ENCODE measurements around the gene PODNL1.
"Not testable (repeated sequence)": the region's sequence is repeated elsewhere in the genome, so short reads cannot be mapped to it uniquely, and the experiment has no call there.

Gene PODNL1

DNA sequence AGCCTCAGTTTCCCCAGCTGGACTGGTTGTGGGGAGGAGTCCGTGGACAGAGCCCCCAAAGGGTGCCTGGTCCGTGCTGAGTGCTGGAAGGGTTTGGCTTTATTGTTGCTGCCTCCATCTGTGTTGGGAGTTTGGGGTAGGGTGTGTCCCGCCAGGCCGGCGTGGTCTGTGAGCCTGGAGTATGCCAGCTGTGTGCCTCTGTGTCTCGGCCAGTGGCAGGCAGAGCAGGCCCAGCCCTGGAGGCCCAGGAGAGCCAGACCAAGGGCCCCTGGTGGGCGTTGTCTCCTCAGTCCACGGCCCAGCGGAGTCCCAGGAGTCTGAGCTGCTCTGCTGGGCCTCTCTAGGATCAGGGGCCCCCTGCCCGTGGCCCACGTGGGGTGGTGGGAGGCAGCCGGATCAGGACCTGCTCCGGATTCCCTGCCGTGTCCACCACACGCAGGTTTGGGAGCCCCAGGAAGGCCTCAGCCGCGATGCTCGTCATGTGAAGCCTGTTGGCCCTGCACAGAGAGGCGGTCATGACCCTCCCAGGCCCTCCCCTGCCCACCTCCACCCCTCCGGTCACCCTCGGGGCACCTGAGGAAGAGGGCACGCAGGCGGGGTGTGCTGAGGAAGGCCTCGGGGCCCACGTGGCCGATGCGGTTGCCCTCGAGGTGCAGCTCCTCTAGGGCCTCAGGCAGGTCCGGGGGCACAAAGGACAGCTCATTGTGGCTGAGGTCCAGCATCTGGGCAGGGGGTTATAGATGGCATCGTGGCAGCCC, 6.6 kb downstream of the PODNL1 start:
- no peak overlapping the region for H3K4me2 ChIP-seq (ENCODE audit: low read length)
- no peak overlapping the region for H3K9ac ChIP-seq (ENCODE audit: low read depth, low read length)
- peaks cover 4% of the 10 kb centered on the region for H3K27me3 ChIP-seq (ENCODE audit: control insufficient read depth, insufficient read depth, low read length)
- H3K4me1 ChIP-seq (ENCODE audit: control insufficient read depth, insufficient read depth, low read length): no peaks in the 10 kb centered on the region
- no peak overlapping the region for H3K4me3 ChIP-seq (ENCODE audit: low read length)
- peaks cover 17% of the 10 kb centered on the region for H3K36me3 ChIP-seq (ENCODE audit: insufficient read depth, low read length)
- H3K9me3 ChIP-seq (replicated peaks; ENCODE audit: low read length): no peaks in the 10 kb centered on the region

DNA sequence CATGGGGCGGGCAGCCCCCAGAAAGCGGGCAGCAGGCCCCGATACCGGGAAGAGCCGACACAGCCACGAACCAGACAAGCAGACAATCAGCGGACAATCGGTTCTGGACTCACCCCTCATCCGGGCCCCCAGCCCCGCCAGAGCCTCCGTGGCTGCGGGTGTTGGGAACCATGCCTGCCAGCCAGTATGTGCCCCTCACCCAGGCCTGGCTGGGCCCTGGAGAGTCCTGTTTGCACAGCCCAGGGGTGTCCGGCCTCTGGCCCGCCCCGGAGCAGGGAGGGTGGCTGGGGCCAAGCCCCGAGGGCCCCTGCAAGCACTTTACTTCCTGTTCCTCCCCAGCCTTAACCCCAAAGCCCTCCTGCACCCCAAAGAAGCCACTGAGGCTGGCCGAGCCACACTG, 7.8 kb downstream of the PODNL1 start:
- Histone ChIP-seq H3K4me2 (ENCODE audit: low read length) (no peak overlapping the region), H3K9me3 (replicated peaks; ENCODE audit: low read length) (no peaks in the 10 kb centered on the region), H3K36me3 (ENCODE audit: insufficient read depth, low read length) (peaks cover 17% of the 10 kb centered on the region), H3K4me1 (ENCODE audit: control insufficient read depth, insufficient read depth, low read length) (no peaks in the 10 kb centered on the region), H3K27me3 (ENCODE audit: control insufficient read depth, insufficient read depth, low read length) (peaks cover 4% of the 10 kb centered on the region), H3K9ac (ENCODE audit: low read depth, low read length) (no peak overlapping the region), H3K4me3 (ENCODE audit: low read length) (no peak overlapping the region)

DNA sequence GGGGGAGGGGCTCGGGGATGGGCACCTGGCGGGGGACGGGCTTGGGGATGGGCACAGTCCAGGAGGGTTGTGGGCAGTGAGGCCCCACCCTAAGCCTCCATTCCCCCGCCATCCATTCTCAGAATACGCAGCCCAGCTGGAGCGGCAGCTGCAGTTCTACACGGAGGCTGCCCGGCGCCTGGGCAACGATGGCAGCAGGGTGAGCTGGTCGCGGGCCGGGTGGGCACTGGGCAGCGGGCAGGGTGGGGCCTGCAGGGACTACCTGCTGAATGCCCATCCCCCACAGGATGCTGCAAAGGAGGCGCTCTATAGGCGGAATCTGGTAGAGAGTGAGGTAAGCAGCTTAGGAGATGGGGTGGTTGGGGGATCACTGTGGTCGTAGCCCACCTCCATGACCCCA, 8.3 kb downstream of the PODNL1 start:
- H3K4me3 ChIP-seq (ENCODE audit: low read length): no peak overlapping the region
- peaks cover 17% of the 10 kb centered on the region for H3K36me3 ChIP-seq (ENCODE audit: insufficient read depth, low read length)
- peaks cover 4% of the 10 kb centered on the region for H3K27me3 ChIP-seq (ENCODE audit: control insufficient read depth, insufficient read depth, low read length)
- no peak overlapping the region for H3K9ac ChIP-seq (ENCODE audit: low read depth, low read length)
- no peaks in the 10 kb centered on the region for H3K9me3 ChIP-seq (replicated peaks; ENCODE audit: low read length)
- H3K4me1 ChIP-seq (ENCODE audit: control insufficient read depth, insufficient read depth, low read length): no peaks in the 10 kb centered on the region
- H3K4me2 ChIP-seq (ENCODE audit: low read length): no peak overlapping the region

DNA sequence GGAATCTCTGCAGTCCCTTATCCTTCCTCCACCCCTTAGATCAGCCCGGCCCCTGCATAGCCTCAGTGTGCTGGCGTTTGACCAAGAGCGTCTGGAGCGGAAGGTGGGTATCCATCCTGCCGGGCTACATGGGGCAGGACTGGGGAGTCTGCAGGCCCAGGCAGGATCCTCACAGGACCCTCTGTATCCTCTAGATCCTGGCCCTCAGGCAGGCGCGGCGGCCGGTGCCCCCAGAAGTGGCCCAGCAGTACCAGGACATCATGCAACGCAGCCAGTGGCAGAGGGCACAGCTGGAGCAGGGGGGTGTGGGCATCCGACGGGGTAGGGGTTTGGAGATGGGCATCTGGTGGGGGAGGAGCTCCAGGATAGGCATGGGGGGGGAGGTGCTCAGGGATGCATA, 8.9 kb downstream of the PODNL1 start:
- H3K4me3 ChIP-seq (ENCODE audit: low read length): no peak overlapping the region
- peaks cover 4% of the 10 kb centered on the region for H3K27me3 ChIP-seq (ENCODE audit: control insufficient read depth, insufficient read depth, low read length)
- no peak overlapping the region for H3K4me2 ChIP-seq (ENCODE audit: low read length)
- H3K9me3 ChIP-seq (replicated peaks; ENCODE audit: low read length): no peaks in the 10 kb centered on the region
- no peak overlapping the region for H3K9ac ChIP-seq (ENCODE audit: low read depth, low read length)
- peaks cover 17% of the 10 kb centered on the region for H3K36me3 ChIP-seq (ENCODE audit: insufficient read depth, low read length)
- no peaks in the 10 kb centered on the region for H3K4me1 ChIP-seq (ENCODE audit: control insufficient read depth, insufficient read depth, low read length)

DNA sequence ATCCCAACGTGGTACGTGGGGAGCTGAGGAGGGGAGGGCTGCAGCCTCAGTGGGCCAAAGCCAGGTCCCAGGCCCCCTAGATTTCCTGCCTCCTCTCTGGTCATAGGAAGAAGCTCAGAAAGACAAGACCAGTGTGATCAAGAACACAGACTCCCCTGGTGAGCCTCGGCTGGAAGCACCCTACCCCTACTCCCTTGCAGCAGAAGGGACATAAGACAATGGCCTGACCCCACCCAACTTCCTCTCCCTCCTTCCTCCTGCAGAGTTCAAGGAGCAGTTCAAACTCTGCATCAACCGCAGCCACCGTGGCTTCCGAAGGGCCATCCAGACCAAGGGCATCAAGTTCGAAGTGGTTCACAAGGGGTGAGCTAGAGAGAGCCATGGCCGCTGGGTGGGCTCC, 11.5 kb downstream of the PODNL1 start:
- Histone ChIP-seq H3K4me2 (ENCODE audit: low read length) (no peak overlapping the region), H3K36me3 (ENCODE audit: insufficient read depth, low read length) (peaks cover 27% of the 10 kb centered on the region), H3K4me3 (ENCODE audit: low read length) (no peak overlapping the region), H3K4me1 (ENCODE audit: control insufficient read depth, insufficient read depth, low read length) (no peaks in the 10 kb centered on the region), H3K9me3 (replicated peaks; ENCODE audit: low read length) (no peaks in the 10 kb centered on the region), H3K9ac (ENCODE audit: low read depth, low read length) (no peak overlapping the region), H3K27me3 (ENCODE audit: control insufficient read depth, insufficient read depth, low read length) (no peaks in the 10 kb centered on the region)

DNA sequence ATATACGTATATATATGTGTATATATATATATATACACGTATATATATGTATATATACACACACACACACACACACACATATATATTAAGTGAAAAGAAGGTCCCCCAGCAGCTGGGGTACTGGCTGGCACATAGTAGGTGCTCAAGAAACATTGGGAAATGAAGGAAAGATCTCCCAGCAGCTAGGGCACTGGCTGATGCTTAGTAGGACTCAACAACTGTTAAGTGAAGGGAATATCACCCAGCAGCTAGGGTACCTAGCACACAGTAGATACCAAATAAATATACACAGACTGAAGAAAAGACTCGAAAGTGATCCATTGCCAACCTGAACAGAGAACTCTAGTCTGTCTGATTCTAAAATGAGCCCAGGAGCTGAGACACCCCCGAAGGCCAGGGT, 12.2 kb downstream of the PODNL1 start:
- Histone ChIP-seq H3K27me3 (ENCODE audit: control insufficient read depth, insufficient read depth, low read length) (no peaks in the 10 kb centered on the region), H3K9me3 (replicated peaks; ENCODE audit: low read length) (no peaks in the 10 kb centered on the region), H3K9ac (ENCODE audit: low read depth, low read length) (no peak overlapping the region), H3K4me1 (ENCODE audit: control insufficient read depth, insufficient read depth, low read length) (no peaks in the 10 kb centered on the region), H3K4me2 (ENCODE audit: low read length) (no peak overlapping the region), H3K4me3 (ENCODE audit: low read length) (no peak overlapping the region), H3K36me3 (ENCODE audit: insufficient read depth, low read length) (peaks cover 34% of the 10 kb centered on the region)

DNA sequence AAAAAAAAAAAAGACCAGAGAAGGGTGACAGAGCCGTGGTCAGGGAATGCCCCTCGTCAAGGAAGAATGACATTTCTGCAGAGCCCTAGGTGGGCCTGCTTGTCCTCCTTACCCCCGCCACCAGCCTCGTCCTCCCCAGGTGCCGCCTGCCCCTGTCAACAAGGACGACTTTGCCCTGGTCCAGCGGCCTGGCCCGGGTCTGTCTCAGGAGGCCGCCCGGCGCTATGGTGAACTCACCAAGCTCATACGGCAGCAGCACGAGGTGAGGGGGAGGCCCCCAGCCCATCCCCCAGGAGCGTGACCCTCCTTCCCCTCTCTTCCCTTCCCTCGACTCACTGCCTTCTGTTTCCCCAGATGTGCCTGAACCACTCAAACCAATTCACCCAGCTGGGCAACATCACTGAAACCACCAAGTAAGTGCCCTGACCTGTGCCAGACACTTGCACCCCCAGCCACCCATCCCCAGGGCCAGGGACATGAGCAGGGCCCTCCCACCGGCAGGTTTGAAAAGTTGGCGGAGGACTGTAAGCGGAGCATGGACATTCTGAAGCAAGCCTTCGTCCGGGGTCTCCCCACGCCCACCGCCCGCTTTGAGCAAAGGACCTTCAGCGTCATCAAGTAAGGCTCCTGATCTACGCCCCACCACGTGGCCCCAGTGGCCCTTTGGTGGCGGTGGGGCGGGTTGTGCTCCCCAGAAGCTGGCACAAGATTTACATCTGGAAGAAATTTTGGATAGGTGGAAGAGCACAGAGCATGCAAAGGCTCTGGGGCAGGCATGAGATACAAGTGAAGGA, 14.8 kb downstream of the PODNL1 start:
- Histone ChIP-seq H3K9ac (ENCODE audit: low read depth, low read length) (no peak overlapping the region), H3K27me3 (ENCODE audit: control insufficient read depth, insufficient read depth, low read length) (no peaks in the 10 kb centered on the region), H3K4me3 (ENCODE audit: low read length) (no peak overlapping the region), H3K36me3 (ENCODE audit: insufficient read depth, low read length) (peaks cover 42% of the 10 kb centered on the region), H3K4me1 (ENCODE audit: control insufficient read depth, insufficient read depth, low read length) (no peaks in the 10 kb centered on the region), H3K4me2 (ENCODE audit: low read length) (no peak overlapping the region), H3K9me3 (replicated peaks; ENCODE audit: low read length) (no peaks in the 10 kb centered on the region)

DNA sequence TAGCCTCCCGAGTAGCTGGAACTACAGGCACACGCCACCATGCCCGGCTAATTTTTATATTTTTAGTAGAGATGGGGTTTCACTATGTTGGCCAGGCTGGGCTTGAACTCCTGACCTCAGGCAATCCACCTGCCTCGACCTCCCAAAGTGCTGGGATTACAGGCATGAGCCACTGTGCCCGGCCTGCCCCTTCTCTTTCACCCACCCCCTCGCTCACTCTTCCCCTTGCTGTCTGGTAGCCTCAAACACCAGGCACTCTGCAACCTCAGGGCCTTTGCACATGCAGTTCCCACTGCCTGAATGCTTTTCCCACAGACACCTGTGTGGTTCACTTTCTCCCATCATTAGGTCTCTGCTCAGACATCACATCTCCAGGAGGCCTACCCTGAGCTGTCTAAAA, 16.1 kb downstream of the PODNL1 start:
- H3K27me3 ChIP-seq (ENCODE audit: control insufficient read depth, insufficient read depth, low read length); H3K4me2 ChIP-seq (ENCODE audit: low read length); H3K9ac ChIP-seq (ENCODE audit: low read depth, low read length); H3K4me3 ChIP-seq (ENCODE audit: low read length); H3K4me1 ChIP-seq (ENCODE audit: control insufficient read depth, insufficient read depth, low read length); H3K9me3 ChIP-seq (replicated peaks; ENCODE audit: low read length): not testable (repeated sequence)
- peaks cover 35% of the 10 kb centered on the region for H3K36me3 ChIP-seq (ENCODE audit: insufficient read depth, low read length)

DNA sequence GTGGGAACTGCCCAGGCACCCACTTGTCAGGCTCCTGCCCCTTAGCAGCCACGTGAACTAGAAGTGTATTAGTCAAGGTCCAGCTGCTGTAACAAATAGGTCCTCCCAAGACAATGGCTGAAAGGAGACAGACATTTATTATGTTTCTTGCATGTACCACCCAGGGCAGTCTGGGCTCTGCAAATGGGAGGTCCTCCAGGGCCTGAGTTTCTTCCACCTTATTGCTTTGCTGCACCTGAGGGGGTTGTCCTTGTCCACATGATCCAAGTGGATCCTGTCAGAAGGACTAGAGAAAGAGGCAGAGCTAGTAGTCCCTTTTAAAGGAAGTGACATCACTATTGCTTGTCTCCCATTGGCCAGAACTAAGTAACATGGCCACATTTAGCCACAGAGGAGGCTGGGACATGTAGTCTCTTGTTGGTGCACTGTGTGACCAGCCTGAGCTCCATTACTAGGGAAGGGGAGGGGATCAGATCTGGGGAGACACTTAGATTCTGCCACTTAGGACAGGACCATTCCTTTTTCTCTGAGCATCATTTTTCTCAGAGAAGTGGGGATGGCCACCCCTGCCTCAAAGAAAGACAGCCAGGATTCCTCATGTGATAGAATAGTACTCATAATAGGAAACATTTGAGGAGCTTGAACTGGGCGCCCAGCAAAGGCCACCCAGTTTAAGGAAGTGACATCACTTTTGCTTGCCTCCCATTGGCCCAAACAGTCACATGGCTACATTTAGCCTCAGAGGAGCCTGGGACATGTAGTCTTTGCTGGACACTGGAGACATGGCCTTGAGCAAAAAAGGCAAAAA, 17.1 kb downstream of the PODNL1 start:
- H3K4me3 ChIP-seq (ENCODE audit: low read length): no peak overlapping the region
- no peak overlapping the region for H3K9ac ChIP-seq (ENCODE audit: low read depth, low read length)
- H3K4me1 ChIP-seq (ENCODE audit: control insufficient read depth, insufficient read depth, low read length): no peaks in the 10 kb centered on the region
- no peak overlapping the region for H3K4me2 ChIP-seq (ENCODE audit: low read length)
- peaks cover 30% of the 10 kb centered on the region for H3K36me3 ChIP-seq (ENCODE audit: insufficient read depth, low read length)
- no peaks in the 10 kb centered on the region for H3K9me3 ChIP-seq (replicated peaks; ENCODE audit: low read length)
- no peaks in the 10 kb centered on the region for H3K27me3 ChIP-seq (ENCODE audit: control insufficient read depth, insufficient read depth, low read length)

DNA sequence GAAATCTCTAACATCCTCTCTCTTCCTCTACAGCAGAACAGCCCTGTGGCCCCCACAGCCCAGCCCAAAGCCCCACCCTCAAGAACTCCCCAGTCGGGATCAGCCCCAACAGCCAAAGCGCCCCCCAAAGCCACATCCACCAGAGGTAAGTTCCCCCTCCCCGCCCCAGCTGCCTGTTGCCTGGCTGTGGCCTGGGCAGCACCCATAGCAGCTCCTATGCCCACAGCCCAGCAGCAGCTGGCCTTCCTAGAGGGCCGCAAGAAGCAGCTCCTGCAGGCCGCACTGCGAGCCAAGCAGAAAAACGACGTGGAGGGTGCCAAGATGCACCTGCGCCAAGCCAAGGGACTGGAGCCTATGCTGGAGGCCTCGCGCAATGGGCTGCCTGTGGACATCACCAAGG, 17.7 kb downstream of the PODNL1 start:
- no peaks in the 10 kb centered on the region for H3K27me3 ChIP-seq (ENCODE audit: control insufficient read depth, insufficient read depth, low read length)
- H3K4me2 ChIP-seq (ENCODE audit: low read length): no peak overlapping the region
- H3K4me1 ChIP-seq (ENCODE audit: control insufficient read depth, insufficient read depth, low read length): no peaks in the 10 kb centered on the region
- peaks cover 30% of the 10 kb centered on the region for H3K36me3 ChIP-seq (ENCODE audit: insufficient read depth, low read length)
- no peaks in the 10 kb centered on the region for H3K9me3 ChIP-seq (replicated peaks; ENCODE audit: low read length)
- no peak overlapping the region for H3K4me3 ChIP-seq (ENCODE audit: low read length)
- no peak overlapping the region for H3K9ac ChIP-seq (ENCODE audit: low read depth, low read length)

DNA sequence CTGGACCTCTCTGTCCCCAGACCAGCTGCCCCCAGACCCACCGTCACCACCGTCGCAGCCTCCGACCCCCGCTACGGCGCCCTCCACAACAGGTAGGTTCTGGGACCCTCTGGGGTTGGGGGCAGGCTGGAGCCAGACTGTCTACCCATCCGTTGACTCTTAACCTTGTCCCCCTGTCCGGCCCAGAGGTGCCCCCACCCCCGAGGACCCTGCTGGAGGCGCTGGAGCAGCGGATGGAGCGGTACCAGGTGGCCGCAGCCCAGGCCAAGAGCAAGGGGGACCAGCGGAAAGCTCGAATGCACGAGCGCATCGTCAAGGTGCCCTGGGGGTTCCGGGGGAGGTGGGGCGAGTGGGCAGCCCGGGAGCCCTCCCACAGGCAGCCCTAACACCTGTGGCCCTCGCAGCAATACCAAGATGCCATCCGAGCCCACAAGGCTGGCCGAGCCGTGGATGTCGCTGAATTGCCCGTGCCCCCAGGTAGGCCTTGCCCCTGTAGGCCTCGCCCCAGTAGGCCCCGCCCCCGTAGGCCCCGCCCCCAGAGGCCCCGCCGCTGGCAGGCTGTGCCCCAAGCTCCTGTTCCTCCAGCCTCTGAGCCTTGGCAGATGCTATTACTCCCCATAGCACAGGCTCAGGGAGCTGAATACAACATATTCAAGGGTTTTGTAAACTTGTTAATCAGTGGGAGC, 19.3 kb downstream of the PODNL1 start:
- H3K9me3 ChIP-seq (replicated peaks; ENCODE audit: low read length): no peaks in the 10 kb centered on the region
- H3K27me3 ChIP-seq (ENCODE audit: control insufficient read depth, insufficient read depth, low read length): no peaks in the 10 kb centered on the region
- H3K36me3 ChIP-seq (ENCODE audit: insufficient read depth, low read length): peaks cover 33% of the 10 kb centered on the region
- no peak overlapping the region for H3K4me2 ChIP-seq (ENCODE audit: low read length)
- H3K4me3 ChIP-seq (ENCODE audit: low read length): no peak overlapping the region
- H3K9ac ChIP-seq (ENCODE audit: low read depth, low read length): no peak overlapping the region
- no peaks in the 10 kb centered on the region for H3K4me1 ChIP-seq (ENCODE audit: control insufficient read depth, insufficient read depth, low read length)

Data from skeletal muscle satellite cell (primary cell).